Lung (tissue), 12 donors: ENCODE measurements around the gene IST1. TPM values are rescaled to one million over a fixed set of nuclear protein-coding genes. Genes with fewer than 3 reads are reported as not detected.

Source experiments
- ATAC-seq: fragments of 200-7000 bp; cut with Tn5 transposase; one replicate; pipeline ENCODE4 v1.9.1; 2020; ENCODE audit warnings: moderate number of reproducible peaks; ENCODE audit not compliant: insufficient read depth, low FRiP score
- DNase-seq, 3 donors: peaks; one replicate each; pipeline ENCODE4 v3.0.0-alpha.2; 2013 to 2017
- H3K27ac ChIP-seq, 2 donors: one replicate each; pipeline ENCODE4 v1.5.1; 2013; ENCODE audit warnings: mild to moderate bottlenecking in 2 of 2, moderate library complexity in 2 of 2, control low read depth in 1 of 2, inconsistent platforms in 1 of 2, low read depth in 1 of 2, low read length in 1 of 2
- H3K27me3 ChIP-seq, 3 donors: one replicate each; pipeline ENCODE4 v1.5.1; 2013; ENCODE audit warnings: low read length in 2 of 3; ENCODE audit not compliant: control insufficient read depth in 3 of 3, insufficient read depth in 3 of 3
- H3K36me3 ChIP-seq, 4 donors: one replicate each; pipeline ENCODE4 v1.5.1; 2013; ENCODE audit warnings: low read length in 4 of 4, mild to moderate bottlenecking in 1 of 4, moderate library complexity in 1 of 4; ENCODE audit not compliant: control insufficient read depth in 4 of 4, insufficient read depth in 4 of 4
- H3K4me1 ChIP-seq, 5 donors: one replicate each; pipeline ENCODE4 v1.5.1; 2013; ENCODE audit warnings: low read length in 5 of 5, mild to moderate bottlenecking in 2 of 5, moderate library complexity in 1 of 5; ENCODE audit not compliant: control insufficient read depth in 5 of 5, insufficient read depth in 5 of 5
- H3K4me3 ChIP-seq: one replicate; pipeline ENCODE4 v1.5.1; 2013; ENCODE audit warnings: mild to moderate bottlenecking, control low read depth, moderate library complexity
- H3K9ac ChIP-seq, 2 donors: one replicate each; pipeline ENCODE4 v1.5.1; 2013; ENCODE audit warnings: low read length in 2 of 2, control low read depth in 1 of 2; ENCODE audit not compliant: insufficient read depth in 1 of 2
- H3K9me3 ChIP-seq, 4 donors: one replicate each; pipeline ENCODE4 v1.5.1; 2013; ENCODE audit warnings: low read length in 3 of 4, mild to moderate bottlenecking in 1 of 4, moderate library complexity in 1 of 4; ENCODE audit not compliant: control insufficient read depth in 4 of 4, insufficient read depth in 3 of 4
- WGBS, 2 donors: extraction: QIAGEN DNeasy Blood & Tissue Kit; methylation state at CpG; one replicate each; pipeline ENCODE4 v1.1.7; 2013; 5-methylcytosine and 5-hydroxymethylcytosine counted together
- polyA plus RNA-seq, 2 donors: library from polyadenylated mRNA; stranded (reverse); fragments of 200-250 nt; gene quantifications; one replicate each; pipeline ENCODE4 v1.2.1, GENCODE V29; 2013
- total RNA-seq, 2 donors: library from RNA; depleted of rRNA in 1 of 2; stranded (reverse); fragments of >200 nt in 1 of 2; gene quantifications; one replicate each; pipeline ENCODE4 v1.2.1, GENCODE V29; 2014 to 2021
- TF ChIP-seq, protein P1 (sequence below): IDR thresholded peaks from 2 replicates; pipeline ENCODE4 v1.5.1; 2012; ENCODE audit warnings: mild to moderate bottlenecking; ENCODE audit errors: control extremely low read depth, extremely low read depth
- donor health status: control.
- donor health status: control.
- donor health status: Bipolar disorder and iron deficiency.
- donor health status: healthy.
- donor health status: DM: yes; HTN: yes; CAD: no.

Gene IST1
- total and polyA plus RNA-seq, 4 donors: 77.4 to 236 (median 146) TPM

GRCh38 chr16:71927787-71928186 is 32.5 kb downstream of the IST1 start:
- Histone ChIP-seq H3K36me3 (peaks cover 21 to 60% (median 37%) of the 10 kb centered on the region in 4 donors), H3K9ac (no peak overlapping the region), H3K4me1 (peaks cover 0 to 31% (median 4%) of the 10 kb centered on the region in 5 donors), H3K27me3 (no peaks in the 10 kb centered on the region), H3K27ac (peak overlapping the region; percentile 55 to 71), H3K9me3 (no peaks in the 10 kb centered on the region), H3K4me3 (no peak overlapping the region)
- DNase-seq (peak in 1 of 3 donors; percentile 6), ATAC-seq (no peak)
- 58 to 68% methylated on average over 5 of the region's 5 CpGs for WGBS, 2 donors
- TF ChIP-seq, protein P1, sequence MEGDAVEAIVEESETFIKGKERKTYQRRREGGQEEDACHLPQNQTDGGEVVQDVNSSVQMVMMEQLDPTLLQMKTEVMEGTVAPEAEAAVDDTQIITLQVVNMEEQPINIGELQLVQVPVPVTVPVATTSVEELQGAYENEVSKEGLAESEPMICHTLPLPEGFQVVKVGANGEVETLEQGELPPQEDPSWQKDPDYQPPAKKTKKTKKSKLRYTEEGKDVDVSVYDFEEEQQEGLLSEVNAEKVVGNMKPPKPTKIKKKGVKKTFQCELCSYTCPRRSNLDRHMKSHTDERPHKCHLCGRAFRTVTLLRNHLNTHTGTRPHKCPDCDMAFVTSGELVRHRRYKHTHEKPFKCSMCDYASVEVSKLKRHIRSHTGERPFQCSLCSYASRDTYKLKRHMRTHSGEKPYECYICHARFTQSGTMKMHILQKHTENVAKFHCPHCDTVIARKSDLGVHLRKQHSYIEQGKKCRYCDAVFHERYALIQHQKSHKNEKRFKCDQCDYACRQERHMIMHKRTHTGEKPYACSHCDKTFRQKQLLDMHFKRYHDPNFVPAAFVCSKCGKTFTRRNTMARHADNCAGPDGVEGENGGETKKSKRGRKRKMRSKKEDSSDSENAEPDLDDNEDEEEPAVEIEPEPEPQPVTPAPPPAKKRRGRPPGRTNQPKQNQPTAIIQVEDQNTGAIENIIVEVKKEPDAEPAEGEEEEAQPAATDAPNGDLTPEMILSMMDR: no peak

DNA sequence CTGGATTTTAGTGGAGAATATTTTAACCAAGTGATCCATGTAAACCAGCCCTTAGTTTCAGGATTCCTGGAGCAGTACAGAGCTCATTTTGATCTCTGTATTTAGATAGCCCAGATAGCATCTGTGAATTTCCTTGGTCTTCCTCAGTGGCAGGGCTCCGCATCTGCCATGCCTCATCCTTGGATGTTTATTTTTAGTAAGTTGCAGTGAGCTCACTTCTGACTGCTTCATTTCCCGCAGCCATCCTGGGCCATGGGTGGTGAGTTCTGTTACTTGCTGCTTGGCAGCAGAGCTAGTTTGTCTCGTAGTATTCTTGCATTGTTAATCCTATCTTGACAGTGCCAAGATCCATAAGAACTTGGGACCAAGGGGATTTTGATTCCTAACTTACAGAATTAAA is 33.7 kb downstream of the IST1 start:
- Histone ChIP-seq H3K27ac (peak overlapping the region in 1 of 2 donors; percentile 71), H3K36me3 (peaks cover 10 to 49% (median 31%) of the 10 kb centered on the region in 4 donors), H3K4me3 (no peak overlapping the region), H3K9me3 (no peaks in the 10 kb centered on the region), H3K4me1 (peaks cover 0 to 31% (median 4%) of the 10 kb centered on the region in 5 donors), H3K27me3 (no peaks in the 10 kb centered on the region), H3K9ac (no peak overlapping the region)
- TF ChIP-seq, protein P1: no peak
- no peak for DNase-seq
- WGBS, 2 donors: 53 to 75% methylated on average over 3 of the region's 3 CpGs
- no peak for ATAC-seq

DNA sequence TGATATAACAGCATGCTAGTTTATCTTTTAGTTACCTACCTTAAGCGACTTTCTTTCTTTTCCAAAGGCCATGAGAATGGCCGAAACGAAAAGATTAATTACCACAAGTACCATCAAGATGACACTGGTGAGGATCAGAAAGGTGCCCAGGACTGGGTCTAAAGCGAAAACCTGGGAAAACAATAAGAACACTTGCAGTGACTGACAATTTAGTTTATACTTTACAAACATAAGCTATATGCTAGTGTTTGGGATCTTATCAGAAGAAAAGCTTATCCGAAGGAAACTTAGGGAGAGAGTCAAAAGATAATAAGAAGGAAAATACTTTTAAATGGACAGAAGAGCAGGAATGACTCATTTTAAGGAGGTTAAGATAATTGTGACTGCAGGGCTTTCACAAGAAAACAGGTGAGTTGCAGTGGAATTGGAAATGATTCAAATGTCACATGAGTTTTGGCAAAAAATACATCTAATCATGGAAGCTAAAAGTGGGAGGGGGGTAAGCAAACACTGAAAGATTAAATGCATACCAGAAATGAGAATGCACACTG is 34.8 kb downstream of the IST1 start:
- Histone ChIP-seq H3K27ac (no peak overlapping the region), H3K36me3 (peaks cover 10 to 42% (median 31%) of the 10 kb centered on the region in 4 donors), H3K4me1 (peaks cover 0 to 24% (median 4%) of the 10 kb centered on the region in 5 donors), H3K9me3 (no peaks in the 10 kb centered on the region), H3K4me3 (no peak overlapping the region), H3K27me3 (no peaks in the 10 kb centered on the region), H3K9ac (no peak overlapping the region)
- DNase-seq (no peak), ATAC-seq (no peak)
- 90 to 92% methylated on average over 5 of the region's 5 CpGs for WGBS, 2 donors
- TF ChIP-seq, protein P1: no peak

GRCh38 chr16:71931001-71931400 is 35.7 kb downstream of the IST1 start:
- Histone ChIP-seq H3K27ac (no peak overlapping the region), H3K4me1 (peaks cover 0 to 24% (median 4%) of the 10 kb centered on the region in 5 donors), H3K9me3 (no peaks in the 10 kb centered on the region), H3K4me3 (no peak overlapping the region), H3K36me3 (peaks cover 10 to 40% (median 27%) of the 10 kb centered on the region in 4 donors), H3K27me3 (no peaks in the 10 kb centered on the region), H3K9ac (no peak overlapping the region)
- TF ChIP-seq, protein P1: no peak
- 76 to 81% methylated on average over 2 of the region's 2 CpGs for WGBS, 2 donors
- DNase-seq (no peak), ATAC-seq (no peak)
